H9 (cell line): Measurements from ENCODE around the gene CDK17. TPM values are rescaled to one million over a fixed set of nuclear protein-coding genes. Genes with fewer than 3 reads are reported as not detected.

ENCODE experiments used
- DNase-seq: peaks from one replicate; pipeline ENCODE4 v3.0.0-alpha.2; 2017
- H2AFZ ChIP-seq: one replicate; pipeline ENCODE4 v1.6.1; 2013; ENCODE audit warnings: mild to moderate bottlenecking, low read length, control low read depth, moderate library complexity
- H2AK5ac ChIP-seq: 2 replicates; pipeline ENCODE4 v1.6.1; 2013; ENCODE audit warnings: low read length, control low read depth, mixed read lengths; ENCODE audit not compliant: insufficient read length
- H2BK120ac ChIP-seq: one replicate; pipeline ENCODE4 v1.6.1; 2013; ENCODE audit warnings: low read depth, mild to moderate bottlenecking, low read length, control low read depth, inconsistent platforms; ENCODE audit not compliant: poor library complexity, severe bottlenecking
- H2BK12ac ChIP-seq: 2 replicates; pipeline ENCODE4 v1.6.1; 2013; ENCODE audit warnings: low read length, control low read depth, mixed read lengths, low read depth; ENCODE audit not compliant: insufficient read length
- H2BK15ac ChIP-seq: 2 replicates; pipeline ENCODE4 v1.6.1; 2013; ENCODE audit warnings: low read depth, low read length, control low read depth
- H2BK20ac ChIP-seq: one replicate; pipeline ENCODE4 v1.6.1; 2013; ENCODE audit warnings: low read depth, mild to moderate bottlenecking, low read length, control low read depth, inconsistent platforms; ENCODE audit not compliant: poor library complexity, severe bottlenecking
- H2BK5ac ChIP-seq: 2 replicates; pipeline ENCODE4 v1.6.1; 2013; ENCODE audit warnings: low read length, control low read depth, mixed read lengths; ENCODE audit not compliant: insufficient read length
- H3K14ac ChIP-seq: 2 replicates; pipeline ENCODE4 v1.6.1; 2013; ENCODE audit warnings: low read length, control low read depth; ENCODE audit not compliant: insufficient read depth
- H3K18ac ChIP-seq: 2 replicates; pipeline ENCODE4 v1.6.1; 2013; ENCODE audit warnings: low read depth, mild to moderate bottlenecking, mixed read lengths, low read length, control low read depth; ENCODE audit not compliant: insufficient read length
- H3K23ac ChIP-seq: 2 replicates; pipeline ENCODE4 v1.6.1; 2013; ENCODE audit warnings: low read length, control low read depth, mixed read lengths, low read depth; ENCODE audit not compliant: insufficient read length
- H3K23me2 ChIP-seq: 2 replicates; pipeline ENCODE4 v1.6.1; 2013; ENCODE audit warnings: low read depth, mild to moderate bottlenecking, mixed read lengths, low read length, control low read depth; ENCODE audit not compliant: insufficient read length, poor library complexity, severe bottlenecking
- H3K27ac ChIP-seq: 2 replicates; pipeline ENCODE4 v1.5.1; 2013; ENCODE audit warnings: low read length, control low read depth, mixed read lengths, low read depth; ENCODE audit not compliant: insufficient read length
- H3K27me3 ChIP-seq: 2 replicates; pipeline ENCODE4 v1.6.1; 2013; ENCODE audit warnings: low read length, control low read depth, inconsistent platforms; ENCODE audit not compliant: insufficient read depth
- H3K4ac ChIP-seq: 2 replicates; pipeline ENCODE4 v1.6.1; 2013; ENCODE audit warnings: low read depth, mild to moderate bottlenecking, control low read depth, inconsistent platforms, low read length, moderate library complexity
- H3K4me1 ChIP-seq: 2 replicates; pipeline ENCODE4 v1.6.1; 2013; ENCODE audit warnings: low read length, control low read depth, inconsistent platforms; ENCODE audit not compliant: insufficient read depth
- H3K4me2 ChIP-seq: 2 replicates; pipeline ENCODE4 v1.6.1; 2013; ENCODE audit warnings: low read length, control low read depth, mixed read lengths; ENCODE audit not compliant: insufficient read length, insufficient read depth
- H3K56ac ChIP-seq: 2 replicates; pipeline ENCODE4 v1.6.1; 2013; ENCODE audit warnings: low read depth, mild to moderate bottlenecking, mixed read lengths, low read length, control low read depth; ENCODE audit not compliant: insufficient read length
- H3K79me1 ChIP-seq: 2 replicates; pipeline ENCODE4 v1.6.1; 2013; ENCODE audit warnings: low read depth, mild to moderate bottlenecking, moderate library complexity, low read length, control low read depth, inconsistent platforms; ENCODE audit not compliant: insufficient read depth, poor library complexity, severe bottlenecking
- H3K79me2 ChIP-seq: 2 replicates; pipeline ENCODE4 v1.6.1; 2013; ENCODE audit warnings: low read length, control low read depth, inconsistent platforms; ENCODE audit not compliant: insufficient read depth
- H3K9ac ChIP-seq: 2 replicates; pipeline ENCODE4 v1.6.1; 2013; ENCODE audit warnings: low read length, control low read depth, mixed read lengths; ENCODE audit not compliant: insufficient read length; ENCODE audit errors: extremely low read depth
- H3K9me3 ChIP-seq: one replicate; pipeline ENCODE4 v1.6.1; 2013; ENCODE audit warnings: low read depth, low read length, inconsistent platforms; ENCODE audit not compliant: control insufficient read depth
- H3T11ph ChIP-seq: one replicate; pipeline ENCODE4 v1.6.1; 2013; ENCODE audit warnings: mild to moderate bottlenecking, low read length, control low read depth, inconsistent platforms
- H4K20me1 ChIP-seq: one replicate; pipeline ENCODE4 v1.6.1; 2013; ENCODE audit not compliant: control insufficient read depth, insufficient read length, insufficient read depth
- H4K5ac ChIP-seq: 2 replicates; pipeline ENCODE4 v1.6.1; 2013; ENCODE audit warnings: low read depth, mild to moderate bottlenecking, mixed read lengths, low read length, control low read depth; ENCODE audit not compliant: insufficient read length
- H4K8ac ChIP-seq: replicated peaks from 2 replicates; pipeline ENCODE4 v1.6.1; 2013; ENCODE audit warnings: low read length, control low read depth, mixed read lengths, low read depth; ENCODE audit not compliant: insufficient read length
- H4K91ac ChIP-seq: 2 replicates; pipeline ENCODE4 v1.6.1; 2013; ENCODE audit warnings: low read depth, mild to moderate bottlenecking, moderate library complexity, mixed read lengths, low read length, control low read depth; ENCODE audit not compliant: insufficient read length
- H3K27ac Mint-ChIP-seq, 3 experiments: 2 replicates in 2 of 3; 3 replicates in 1 of 3; pipeline ENCODE4 v1.8.0; 2020 to 2021; ENCODE audit warnings: mixed read lengths in 3 of 3, mild to moderate bottlenecking in 1 of 3, moderate library complexity in 1 of 3
- H3K27me3 Mint-ChIP-seq: 2 replicates; pipeline ENCODE4 v1.8.0; 2021; ENCODE audit warnings: low read depth, mild to moderate bottlenecking, moderate library complexity, mixed read lengths
- H3K36me3 Mint-ChIP-seq, 3 experiments: 2 replicates in 2 of 3; 3 replicates in 1 of 3; pipeline ENCODE4 v1.8.0; 2020 to 2021; ENCODE audit warnings: low read depth in 3 of 3, mixed read lengths in 3 of 3; ENCODE audit not compliant: insufficient read depth in 1 of 3
- H3K4me1 Mint-ChIP-seq, 2 experiments: 2 replicates each; pipeline ENCODE4 v1.8.0; 2020; ENCODE audit warnings: mixed read lengths in 2 of 2
- H3K4me3 Mint-ChIP-seq, 2 experiments: 2 replicates in 1 of 2; 3 replicates in 1 of 2; pipeline ENCODE4 v1.8.0; 2020 to 2021; ENCODE audit warnings: mild to moderate bottlenecking in 2 of 2, mixed read lengths in 2 of 2, moderate library complexity in 1 of 2
- H3K9me3 Mint-ChIP-seq, 2 experiments: 2 replicates in 1 of 2; 3 replicates in 1 of 2; pipeline ENCODE4 v1.8.0; 2020; ENCODE audit warnings: mild to moderate bottlenecking in 2 of 2, mixed read lengths in 2 of 2, moderate library complexity in 1 of 2
- CTCF ChIP-seq: fragments of 200-600 bp; sonication (generic); conservative IDR thresholded peaks from 3 replicates; pipeline ENCODE4 v1.8.0; 2021; ENCODE audit warnings: antibody characterized with exemption, mild to moderate bottlenecking
- WGBS: extraction: QIAGEN DNeasy Blood & Tissue Kit; methylation state at CpG from one replicate; pipeline ENCODE4 v1.1.7; 2013; ENCODE audit warnings: missing lambda C conversion rate, low lambda C conversion rate, mixed read lengths; ENCODE audit not compliant: insufficient read length; ENCODE audit errors: extremely low coverage; 5-methylcytosine and 5-hydroxymethylcytosine counted together
- total RNA-seq: library from RNA; stranded (reverse); gene quantifications from 2 replicates; pipeline ENCODE4 v1.2.1, GENCODE V29; 2021

Gene CDK17
- total RNA-seq, 1 experiment from 2014 or later, result 28.8 TPM

- Histone ChIP-seq H3K4ac (no peak overlapping the region), H3K14ac (no peak overlapping the region), H4K8ac (no peak overlapping the region), H3K18ac (no peak overlapping the region), H3K56ac (no peak overlapping the region), H2BK20ac (no peak overlapping the region), H3K27ac (no peak overlapping the region), H2AFZ (no peak overlapping the region), H2BK15ac (no peak overlapping the region), H4K20me1 (no peaks in the 10 kb centered on the region), H3K4me1 (no peaks in the 10 kb centered on the region), H3K79me2 (no peaks in the 10 kb centered on the region), H3K4me2 (no peak overlapping the region), H3K9ac (no peak overlapping the region), H2BK12ac (no peak overlapping the region), H2BK5ac (no peak overlapping the region), H3K27me3 (no peaks in the 10 kb centered on the region), H4K5ac (no peak overlapping the region), H3K9me3 (no peaks in the 10 kb centered on the region), H3K23me2 (peaks cover 2% of the 10 kb centered on the region), H2BK120ac (no peak overlapping the region), H4K91ac (no peak overlapping the region), H3T11ph (no peak overlapping the region), H3K23ac (no peak overlapping the region), H3K79me1 (no peaks in the 10 kb centered on the region), H2AK5ac (no peak overlapping the region)
- Mint-ChIP-seq H3K9me3 (peaks cover 0 to 7% of the 10 kb centered on the region in 2 experiments; a peak in 1 of 5 replicates), H3K36me3 (peaks cover 4% of the 10 kb centered on the region in 3 experiments; a peak in 5 of 7 replicates), H3K27me3 (no peaks in the 10 kb centered on the region), H3K4me3 (no peak overlapping the region), H3K27ac (no peak overlapping the region), H3K4me1 (peaks cover 4 to 5% of the 10 kb centered on the region in 2 experiments; a peak in 3 of 4 replicates)
- no CpG with 5 or more reads among the region's 2 CpGs for WGBS
- DNase-seq, result no peak
- no peak for TF ChIP-seq CTCF
Observed at GRCh38 chr12:96314723-96315122, 85.5 kb downstream of the CDK17 start.
